Stomach (tissue), 9 donors: ENCODE measurements around the gene ABHD4. TPM values are rescaled to one million over a fixed set of nuclear protein-coding genes. Genes with fewer than 3 reads are reported as not detected.

Experiments used
- DNase-seq, 2 donors: peaks; one replicate each; pipeline versions ENCODE4 v3.0.0 to v3.0.0-alpha.2; 2013 to 2019
- H3K27ac ChIP-seq, 5 donors: fragments of 200-600 bp in 4 of 5; sonication (generic) in 4 of 5; one replicate each; pipeline ENCODE4 v1.5.1; 2013 to 2019; ENCODE audit warnings: mild to moderate bottlenecking in 1 of 5, moderate library complexity in 1 of 5
- H3K27me3 ChIP-seq, 3 donors: fragments of 200-600 bp; sonication (generic); one replicate each; pipeline ENCODE4 v1.5.1; 2017 to 2019; ENCODE audit warnings: mixed run types in 1 of 3
- H3K36me3 ChIP-seq, 4 donors: fragments of 200-600 bp; sonication (generic); 1 replicate in 3 of 4; 2 replicates in 1 of 4; pipeline ENCODE4 v1.5.1; 2016 to 2019
- H3K4me1 ChIP-seq, 4 donors: fragments of 200-600 bp; sonication (generic); one replicate each; pipeline ENCODE4 v1.5.1; 2016 to 2019
- H3K4me3 ChIP-seq, 4 donors: fragments of 200-600 bp; sonication (generic) in 3 of 4; one replicate each; pipeline ENCODE4 v1.5.1; 2016 to 2019; ENCODE audit warnings: mild to moderate bottlenecking in 1 of 4
- H3K9me3 ChIP-seq, 4 donors: fragments of 200-600 bp; sonication (generic); one replicate each; pipeline ENCODE4 v1.5.1; 2016 to 2019
- EP300 ChIP-seq: sonication (generic); formaldehyde crosslinking; IDR thresholded peaks from one replicate; pipeline ENCODE4 v1.6.1; 2017; ENCODE audit warnings: antibody characterized with exemption
- POLR2A ChIP-seq, 4 donors: fragments of 450-650 bp; IDR thresholded peaks; one replicate each; pipeline ENCODE4 v1.6.1; 2016; ENCODE audit warnings: antibody characterized with exemption in 4 of 4, control low read depth in 2 of 4, mild to moderate bottlenecking in 1 of 4, moderate library complexity in 1 of 4
- POLR2AphosphoS5 ChIP-seq, 3 donors: sonication (generic); formaldehyde crosslinking; IDR thresholded peaks; one replicate each; pipeline ENCODE4 v1.6.1; 2016; ENCODE audit warnings: antibody characterized with exemption in 3 of 3
- WGBS, 5 donors: extraction: QIAGEN DNeasy Blood & Tissue Kit in 3 of 5; methylation state at CpG; one replicate each; pipeline versions ENCODE4 v1.1.5 to v1.1.7; 2013 to 2018; 5-methylcytosine and 5-hydroxymethylcytosine counted together
- intact Hi-C: fragments of 100-400 bp; cut with DNase I; formaldehyde crosslinking; loops from one replicate; pipeline ENCODE4 v1.15.1; 2023; ENCODE audit warnings: low total_unique reads
- polyA plus RNA-seq, 3 donors: library from polyadenylated mRNA; stranded (reverse); fragments of 200-250 nt; gene quantifications; one replicate each; pipeline ENCODE4 v1.2.3, GENCODE V29; 2013
- total RNA-seq, 5 donors: library from RNA; depleted of rRNA; stranded (reverse); fragments of >200 nt; gene quantifications; one replicate each; pipeline versions ENCODE4 v1.1.0 to v1.2.3, GENCODE V29; 2014 to 2016
- TF ChIP-seq, protein P1 (sequence below), 7 experiments: fragments of 450-650 bp in 4 of 7; fragments of 200-600 bp in 3 of 7; sonication (generic) in 3 of 7; IDR thresholded peaks; one replicate each; pipeline ENCODE4 v1.5.1; 2016 to 2019; ENCODE audit warnings: antibody characterized with exemption in 7 of 7, control low read depth in 2 of 7, mild to moderate bottlenecking in 1 of 7
- donor health status: healthy with polysubstance abuse.
- donor health status: Bipolar disorder and iron deficiency.
- donor health status: healthy.

ABHD4 gene
- total and polyA plus RNA-seq, 8 donors, result 12.2 to 130 (median 23.2) TPM

DNA sequence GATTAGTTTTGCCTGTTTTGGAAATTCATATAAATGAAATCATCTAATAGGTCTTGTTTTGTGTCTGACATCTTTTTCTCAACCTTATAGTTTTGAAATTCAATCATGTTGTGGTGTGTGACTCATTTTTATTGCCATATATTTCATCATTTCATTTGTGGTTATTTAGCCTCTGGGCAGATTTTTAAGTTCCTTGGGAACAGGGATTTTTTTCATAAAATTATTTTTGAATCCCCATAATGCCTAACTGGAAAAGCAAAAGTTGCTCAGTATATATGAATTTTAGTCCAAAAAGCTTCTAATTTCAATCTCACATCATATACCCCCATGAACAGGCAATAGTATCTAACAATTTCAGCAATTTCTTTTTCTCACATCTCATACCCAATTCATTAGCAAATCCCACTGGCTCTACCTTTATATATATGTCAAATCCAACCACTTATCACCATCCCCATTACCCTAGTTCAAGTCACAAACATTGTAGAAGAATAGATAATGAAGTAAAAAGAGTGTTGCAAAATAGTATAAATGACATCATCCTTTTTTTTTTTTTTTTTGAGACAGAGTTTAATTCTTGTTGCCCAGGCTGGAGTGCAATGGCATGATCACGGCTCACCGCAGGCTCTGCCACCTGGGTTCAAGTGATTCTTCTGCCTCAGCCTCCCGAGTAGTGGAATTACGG lies 48.6 kb downstream of the ABHD4 start:
- no peak overlapping the region for H3K4me3 ChIP-seq
- no peak for DNase-seq
- H3K4me1 ChIP-seq, result no peaks in the 10 kb centered on the region
- no peaks in the 10 kb centered on the region for H3K27me3 ChIP-seq
- intact Hi-C loops, result loop anchor here (10.0 kb wide), 1 partner anchor 72 kb away; no protein-coding TSS in a partner anchor
- H3K9me3 ChIP-seq, result no peaks in the 10 kb centered on the region
- TF ChIP-seq POLR2A (IDR thresholded peaks at IDR 0.05), result no peak
- no peak for TF ChIP-seq POLR2AphosphoS5 (IDR thresholded peaks at IDR 0.05)
- TF ChIP-seq EP300, result no peak
- TF ChIP-seq, protein P1, sequence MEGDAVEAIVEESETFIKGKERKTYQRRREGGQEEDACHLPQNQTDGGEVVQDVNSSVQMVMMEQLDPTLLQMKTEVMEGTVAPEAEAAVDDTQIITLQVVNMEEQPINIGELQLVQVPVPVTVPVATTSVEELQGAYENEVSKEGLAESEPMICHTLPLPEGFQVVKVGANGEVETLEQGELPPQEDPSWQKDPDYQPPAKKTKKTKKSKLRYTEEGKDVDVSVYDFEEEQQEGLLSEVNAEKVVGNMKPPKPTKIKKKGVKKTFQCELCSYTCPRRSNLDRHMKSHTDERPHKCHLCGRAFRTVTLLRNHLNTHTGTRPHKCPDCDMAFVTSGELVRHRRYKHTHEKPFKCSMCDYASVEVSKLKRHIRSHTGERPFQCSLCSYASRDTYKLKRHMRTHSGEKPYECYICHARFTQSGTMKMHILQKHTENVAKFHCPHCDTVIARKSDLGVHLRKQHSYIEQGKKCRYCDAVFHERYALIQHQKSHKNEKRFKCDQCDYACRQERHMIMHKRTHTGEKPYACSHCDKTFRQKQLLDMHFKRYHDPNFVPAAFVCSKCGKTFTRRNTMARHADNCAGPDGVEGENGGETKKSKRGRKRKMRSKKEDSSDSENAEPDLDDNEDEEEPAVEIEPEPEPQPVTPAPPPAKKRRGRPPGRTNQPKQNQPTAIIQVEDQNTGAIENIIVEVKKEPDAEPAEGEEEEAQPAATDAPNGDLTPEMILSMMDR (IDR thresholded peaks at IDR 0.05), result no peak
- no peak overlapping the region for H3K27ac ChIP-seq
- 94 to 99% (median 96%) methylated on average over 4 of the region's 4 CpGs for WGBS, 5 donors
- no peaks in the 10 kb centered on the region for H3K36me3 ChIP-seq

DNA sequence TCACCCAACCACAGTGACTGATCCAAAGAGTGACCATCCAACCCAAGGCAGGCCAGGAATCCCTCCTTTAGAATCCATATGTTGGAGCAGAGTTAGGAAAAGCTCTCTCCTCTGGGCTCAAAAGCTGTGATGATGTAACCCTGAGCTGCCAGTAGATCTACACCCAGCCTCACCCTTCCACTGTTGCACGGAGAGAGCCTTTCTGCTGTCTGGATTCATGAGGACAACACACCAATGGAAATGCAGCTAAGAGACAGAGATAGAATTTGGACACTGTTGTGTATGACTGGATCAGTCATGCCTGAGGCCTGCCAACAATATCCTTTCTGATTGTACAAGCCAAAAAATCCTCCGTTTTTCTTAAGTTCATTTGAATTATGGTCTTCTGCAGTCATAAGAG lies 50.4 kb downstream of the ABHD4 start:
- WGBS, 5 donors, result 65 to 78% (median 76%) methylated on average over 2 of the region's 2 CpGs
- peak in 1 of 2 donors; percentile 7 for DNase-seq
- Histone ChIP-seq H3K27me3 (no peaks in the 10 kb centered on the region), H3K4me3 (no peak overlapping the region), H3K27ac (no peak overlapping the region), H3K4me1 (peaks cover 0 to 9% (median 2%) of the 10 kb centered on the region in 4 donors), H3K9me3 (no peaks in the 10 kb centered on the region), H3K36me3 (no peaks in the 10 kb centered on the region)
- TF ChIP-seq, protein P1 (IDR thresholded peaks at IDR 0.05), result no peak
- intact Hi-C loops, result loop anchor here (10.0 kb wide), 1 partner anchor 74 kb away; no protein-coding TSS in a partner anchor

DNA sequence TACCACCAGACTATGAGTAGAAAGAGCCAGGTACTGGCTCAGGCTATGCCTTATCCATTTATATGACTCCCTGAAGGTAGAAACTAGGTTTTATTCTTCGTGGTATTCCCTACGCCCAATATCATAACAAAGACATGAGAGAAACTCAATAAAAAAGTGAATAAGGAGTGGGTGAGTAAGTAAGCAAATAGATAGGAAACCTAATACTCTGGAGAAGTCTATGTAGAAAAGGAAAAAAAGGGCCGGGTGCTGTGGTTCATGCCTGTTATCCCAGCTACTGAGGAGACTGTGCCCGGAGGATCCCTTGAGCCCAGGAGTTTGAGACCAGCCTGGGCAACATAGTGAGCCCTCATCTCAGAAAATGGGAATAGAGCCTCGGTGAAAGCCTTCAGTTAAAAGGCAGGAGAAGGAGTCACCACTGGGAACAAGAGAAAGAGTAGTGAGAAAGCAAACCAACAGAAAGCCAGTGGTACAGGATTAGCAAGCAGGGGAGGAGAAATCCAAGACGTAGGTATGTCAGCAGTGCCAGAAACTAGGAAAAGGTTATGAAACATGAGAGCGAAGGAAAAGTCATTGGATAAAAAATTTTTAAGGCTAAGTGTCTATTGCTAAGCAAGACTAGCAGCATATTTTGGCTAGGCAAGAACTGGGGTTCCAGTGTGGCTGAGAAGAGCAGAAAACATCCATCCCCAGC lies 52.1 kb downstream of the ABHD4 start:
- WGBS, 5 donors, result 64 to 82% (median 74%) methylated on average over 7 of the region's 7 CpGs
- no peak overlapping the region for H3K27ac ChIP-seq
- DNase-seq, result no peak
- H3K9me3 ChIP-seq, result no peaks in the 10 kb centered on the region
- H3K4me3 ChIP-seq, result no peak overlapping the region
- intact Hi-C loops, result no loop called here
- H3K27me3 ChIP-seq, result no peaks in the 10 kb centered on the region
- H3K36me3 ChIP-seq, result no peaks in the 10 kb centered on the region
- H3K4me1 ChIP-seq, result peaks cover 0 to 13% (median 2%) of the 10 kb centered on the region in 4 donors
- TF ChIP-seq EP300, result no peak
- TF ChIP-seq, protein P1 (IDR thresholded peaks at IDR 0.05), result no peak
- TF ChIP-seq POLR2AphosphoS5 (IDR thresholded peaks at IDR 0.05), result no peak

DNA sequence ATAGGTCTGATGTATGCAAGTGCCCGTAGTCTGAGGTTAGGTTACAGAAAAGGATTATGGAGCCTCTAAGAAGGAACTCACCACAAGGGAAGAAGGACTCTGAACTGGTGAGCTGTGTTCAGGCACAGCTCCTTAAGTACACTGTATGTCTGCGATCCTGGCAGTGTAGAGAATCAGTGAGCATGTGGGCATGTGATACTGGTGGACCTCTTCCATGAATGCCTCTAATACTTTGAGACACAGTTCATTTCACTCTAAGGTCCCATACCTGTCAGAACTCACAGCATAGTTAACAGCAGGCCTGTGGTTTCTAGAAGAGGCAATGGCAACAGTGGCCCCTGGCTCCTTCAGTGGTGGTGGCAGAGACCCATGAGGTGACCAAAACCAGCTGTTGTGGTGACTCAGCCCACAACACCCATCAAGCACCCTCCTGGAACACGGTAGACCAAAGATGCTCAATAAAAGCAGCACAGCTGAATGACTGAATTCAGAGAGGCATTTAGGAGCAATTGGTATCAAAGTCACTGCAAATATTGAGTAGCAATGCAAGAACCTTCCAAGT lies 52.9 kb downstream of the ABHD4 start:
- Histone ChIP-seq H3K4me1 (peaks cover 0 to 13% (median 2%) of the 10 kb centered on the region in 4 donors), H3K27ac (no peak overlapping the region), H3K27me3 (no peaks in the 10 kb centered on the region), H3K36me3 (no peaks in the 10 kb centered on the region), H3K4me3 (no peak overlapping the region), H3K9me3 (no peaks in the 10 kb centered on the region)
- DNase-seq, result peak in 1 of 2 donors; percentile 8
- TF ChIP-seq, protein P1 (IDR thresholded peaks at IDR 0.05), result no peak
- TF ChIP-seq POLR2AphosphoS5 (IDR thresholded peaks at IDR 0.05), result no peak
- no peak for TF ChIP-seq POLR2A (IDR thresholded peaks at IDR 0.05)
- no peak for TF ChIP-seq EP300
- intact Hi-C loops, result no loop called here
- WGBS, 5 donors, result 53 to 73% (median 55%) methylated on average over 3 of the region's 3 CpGs
